GM21367 (cell line): ENCODE results near the gene TNFRSF11A.
A peak's percentile ranks its signal among the peaks of the same experiment; 100 is the strongest.

Experiments
- ATAC-seq: cut with Tn5 transposase; IDR thresholded peaks from one replicate; pipeline ENCODE4 v1.9.1; 2021; ENCODE audit not compliant: unreplicated experiment

TNFRSF11A gene

GRCh38 chr18:62341473-62341872, 16.4 kb downstream of the TNFRSF11A start:
- no peak for ATAC-seq

- ATAC-seq: no peak
Measured at GRCh38 chr18:62342884-62343283, 17.8 kb downstream of the TNFRSF11A start.

GRCh38 chr18:62343316-62343715, 18.2 kb downstream of the TNFRSF11A start:
- no peak for ATAC-seq

- ATAC-seq: no peak
Measured at GRCh38 chr18:62345909-62346308, 20.8 kb downstream of the TNFRSF11A start.

GRCh38 chr18:62346333-62347088, 21.4 kb downstream of the TNFRSF11A start:
- ATAC-seq: no peak

GRCh38 chr18:62347089-62347506, 22.0 kb downstream of the TNFRSF11A start:
- no peak for ATAC-seq

GRCh38 chr18:62348474-62348873, 23.4 kb downstream of the TNFRSF11A start:
- no peak for ATAC-seq

GRCh38 chr18:62353170-62353569, 28.1 kb downstream of the TNFRSF11A start:
- no peak for ATAC-seq

- ATAC-seq: no peak
Measured at GRCh38 chr18:62354151-62354550, 29.0 kb downstream of the TNFRSF11A start.

- ATAC-seq: no peak
Measured at GRCh38 chr18:62357079-62357719, 32.1 kb downstream of the TNFRSF11A start.

- ATAC-seq: no peak
Measured at GRCh38 chr18:62360805-62361204, 35.7 kb downstream of the TNFRSF11A start.

- ATAC-seq: no peak
Measured at GRCh38 chr18:62361288-62361687, 36.2 kb downstream of the TNFRSF11A start.

- ATAC-seq: no peak
Measured at GRCh38 chr18:62364558-62364957, 39.4 kb downstream of the TNFRSF11A start.

GRCh38 chr18:62365420-62365819, 40.3 kb downstream of the TNFRSF11A start:
- ATAC-seq: no peak

GRCh38 chr18:62366992-62367391, 41.9 kb downstream of the TNFRSF11A start:
- no peak for ATAC-seq

- ATAC-seq: peak; percentile 65
Measured at GRCh38 chr18:62368100-62368499, 43.0 kb downstream of the TNFRSF11A start.

- no peak for ATAC-seq
Measured at GRCh38 chr18:62369129-62369644, 44.1 kb downstream of the TNFRSF11A start.

GRCh38 chr18:62370366-62370765, 45.3 kb downstream of the TNFRSF11A start:
- no peak for ATAC-seq

GRCh38 chr18:62371436-62371835, 46.3 kb downstream of the TNFRSF11A start:
- no peak for ATAC-seq

GRCh38 chr18:62372156-62372555, 47.0 kb downstream of the TNFRSF11A start:
- peak; percentile 50 for ATAC-seq

- no peak for ATAC-seq
Measured at GRCh38 chr18:62372882-62373281, 47.8 kb downstream of the TNFRSF11A start.

GRCh38 chr18:62374410-62374965, 49.4 kb downstream of the TNFRSF11A start:
- ATAC-seq: no peak
